ENCODE data around the gene WFIKKN1. TPM values are rescaled to one million over a fixed set of nuclear protein-coding genes. Genes with fewer than 3 reads are reported as not detected.

Gene WFIKKN1
- total RNA-seq, 2 donors from 2014 or later, result 7.7 to 11.6 TPM

DNA sequence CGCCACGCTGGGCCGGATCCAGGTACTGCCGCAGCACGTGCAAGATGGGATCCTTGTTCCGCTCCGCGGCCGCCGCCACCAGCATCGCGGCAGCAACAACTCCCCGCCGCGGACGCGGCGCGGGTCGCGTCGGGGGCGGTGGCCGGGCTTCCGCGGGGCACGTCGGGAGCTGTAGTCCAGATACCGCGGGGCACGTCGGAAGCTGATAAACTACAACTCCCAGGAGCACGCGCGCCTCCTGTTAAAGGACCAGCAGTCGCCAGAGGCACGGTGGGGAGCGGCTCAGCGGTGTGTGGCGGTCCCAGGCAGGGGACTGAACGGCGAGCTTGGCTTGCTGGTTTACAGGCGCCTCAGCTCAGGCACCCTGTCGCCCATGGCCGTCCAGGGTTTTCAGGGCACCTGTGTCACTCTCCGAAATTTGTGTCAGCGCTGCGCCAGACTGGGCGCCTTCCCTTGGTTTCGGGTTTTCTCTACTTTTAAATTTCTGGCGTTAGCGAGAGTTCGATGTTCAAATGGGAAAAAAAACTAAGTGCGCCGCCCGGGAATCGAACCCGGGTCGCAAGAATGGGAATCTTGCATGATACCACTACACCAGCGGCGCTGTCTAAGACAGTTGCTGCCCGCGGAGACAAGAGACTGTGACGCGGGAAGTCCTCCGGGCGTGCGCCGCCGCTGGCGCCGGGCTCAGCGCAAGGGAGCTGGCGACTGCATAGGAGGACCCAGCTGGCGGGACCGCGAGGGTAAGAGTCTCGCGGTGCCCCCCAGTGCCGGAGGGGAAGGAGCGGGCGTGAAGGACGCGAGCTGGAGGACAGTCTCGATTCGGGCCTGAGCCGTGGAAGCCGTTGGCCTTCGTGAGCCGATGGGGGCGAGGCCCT lies 5.7 kb downstream of the WFIKKN1 start, which contains the start of gene METTL26:
TSS of gene METTL26 (minus strand) at position 100 of the 875 bp plus-strand sequence. CDS start at position 85, 15 bp downstream.
- Mint-ChIP-seq H3K4me3 (peak within 1 kb of the TSS; percentile 82), H3K27me3 (ENCODE audit: insufficient read depth) (no peaks in the 10 kb centered on the region), H3K9me3 (no peaks in the 10 kb centered on the region), H3K4me1 (no peaks in the 10 kb centered on the region), H3K36me3 (ENCODE audit: low read depth) (no peaks in the 10 kb centered on the region), H3K27ac (peak within 1 kb of the TSS; percentile 96)
- no peaks in the 10 kb centered on the region for H3K9me3 ChIP-seq (ENCODE audit: control insufficient read depth, low read length)
- no peaks in the 10 kb centered on the region for H3K4me1 ChIP-seq (ENCODE audit: control insufficient read depth, insufficient read depth, low read length)
- peak within 1 kb of the TSS; percentile 28 for H3K9ac ChIP-seq (ENCODE audit: extremely low read depth, low read length, poor library complexity, severe bottlenecking)
- no peaks in the 10 kb centered on the region for H3K27me3 ChIP-seq (ENCODE audit: control insufficient read depth, insufficient read depth, low read length, poor library complexity, severe bottlenecking)
- TF ChIP-seq, protein P1, sequence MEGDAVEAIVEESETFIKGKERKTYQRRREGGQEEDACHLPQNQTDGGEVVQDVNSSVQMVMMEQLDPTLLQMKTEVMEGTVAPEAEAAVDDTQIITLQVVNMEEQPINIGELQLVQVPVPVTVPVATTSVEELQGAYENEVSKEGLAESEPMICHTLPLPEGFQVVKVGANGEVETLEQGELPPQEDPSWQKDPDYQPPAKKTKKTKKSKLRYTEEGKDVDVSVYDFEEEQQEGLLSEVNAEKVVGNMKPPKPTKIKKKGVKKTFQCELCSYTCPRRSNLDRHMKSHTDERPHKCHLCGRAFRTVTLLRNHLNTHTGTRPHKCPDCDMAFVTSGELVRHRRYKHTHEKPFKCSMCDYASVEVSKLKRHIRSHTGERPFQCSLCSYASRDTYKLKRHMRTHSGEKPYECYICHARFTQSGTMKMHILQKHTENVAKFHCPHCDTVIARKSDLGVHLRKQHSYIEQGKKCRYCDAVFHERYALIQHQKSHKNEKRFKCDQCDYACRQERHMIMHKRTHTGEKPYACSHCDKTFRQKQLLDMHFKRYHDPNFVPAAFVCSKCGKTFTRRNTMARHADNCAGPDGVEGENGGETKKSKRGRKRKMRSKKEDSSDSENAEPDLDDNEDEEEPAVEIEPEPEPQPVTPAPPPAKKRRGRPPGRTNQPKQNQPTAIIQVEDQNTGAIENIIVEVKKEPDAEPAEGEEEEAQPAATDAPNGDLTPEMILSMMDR (conservative IDR thresholded peaks at IDR 0.05), result peak; percentile 12
- 0% methylated on average over 35 to 91 of the region's 91 CpGs for WGBS, 2 experiments (ENCODE audit: insufficient coverage in 1 of 2, insufficient read length in 1 of 2)
- peak within 1 kb of the TSS; percentile 84 for H3K4me3 ChIP-seq (ENCODE audit: low read length)
- DNase-seq, result peak; percentile 98
- H3K36me3 ChIP-seq (ENCODE audit: control insufficient read depth, insufficient read depth, low read length), result no peaks in the 10 kb centered on the region
- H3K27ac ChIP-seq (ENCODE audit: low read depth, low read length), result peak within 1 kb of the TSS; percentile 27

DNA sequence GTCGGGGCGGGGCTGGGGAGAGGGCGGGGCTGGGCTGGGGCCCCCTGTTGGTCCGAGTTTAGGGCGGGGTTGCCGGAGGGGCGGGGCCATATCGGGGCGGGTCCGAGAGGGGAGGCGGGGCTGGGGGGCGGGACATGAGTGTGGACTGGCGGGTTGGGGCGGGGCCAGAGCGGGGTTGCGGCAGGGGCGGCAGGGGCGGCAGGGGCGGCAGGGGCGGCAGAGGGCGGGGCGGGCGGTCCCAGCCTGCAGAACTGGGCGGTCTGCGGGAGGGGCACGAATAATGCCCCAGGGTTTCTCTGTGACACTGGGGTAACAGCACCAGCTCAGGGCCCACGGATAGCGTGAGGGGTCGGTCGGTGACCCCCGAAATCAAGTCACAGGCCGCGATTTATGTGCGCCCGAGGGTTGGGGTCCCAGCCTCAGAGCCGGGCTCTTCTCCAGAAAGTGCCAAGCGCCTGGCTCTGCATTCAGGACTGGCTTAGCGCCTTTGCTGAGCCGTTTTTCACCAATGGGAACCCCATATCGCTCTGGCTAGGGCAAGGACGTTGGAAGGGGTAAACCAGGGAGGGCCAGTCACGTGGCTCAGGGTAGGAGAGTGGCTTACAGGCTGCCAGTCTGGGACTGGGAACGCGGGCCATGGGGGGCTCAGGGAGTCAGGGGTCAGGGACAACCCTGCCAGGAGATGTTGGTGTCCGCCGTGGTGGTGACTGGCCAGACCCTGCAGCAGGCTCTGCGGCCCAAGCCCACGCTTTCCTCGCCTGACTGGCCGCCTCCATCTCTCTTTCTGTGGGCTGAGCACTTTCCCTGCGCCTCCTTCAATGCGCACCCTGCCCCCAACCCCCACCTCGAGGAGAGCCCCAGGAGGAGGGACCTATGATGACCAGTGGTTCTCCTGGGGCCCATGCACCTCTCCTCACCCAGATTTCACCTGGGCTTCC lies 6.6 kb downstream of the WFIKKN1 start:
- Histone ChIP-seq H3K36me3 (ENCODE audit: control insufficient read depth, insufficient read depth, low read length) (no peaks in the 10 kb centered on the region), H3K4me1 (ENCODE audit: control insufficient read depth, insufficient read depth, low read length) (no peaks in the 10 kb centered on the region), H3K27ac (ENCODE audit: low read depth, low read length) (peak overlapping the region; percentile 27), H3K27me3 (ENCODE audit: control insufficient read depth, insufficient read depth, low read length, poor library complexity, severe bottlenecking) (no peaks in the 10 kb centered on the region), H3K4me3 (ENCODE audit: low read length) (peak overlapping the region; percentile 84), H3K9ac (ENCODE audit: extremely low read depth, low read length, poor library complexity, severe bottlenecking) (no peak overlapping the region), H3K9me3 (ENCODE audit: control insufficient read depth, low read length) (no peaks in the 10 kb centered on the region)
- Mint-ChIP-seq H3K27me3 (ENCODE audit: insufficient read depth) (no peaks in the 10 kb centered on the region), H3K36me3 (ENCODE audit: low read depth) (no peaks in the 10 kb centered on the region), H3K27ac (peak overlapping the region; percentile 96), H3K9me3 (no peaks in the 10 kb centered on the region), H3K4me1 (no peaks in the 10 kb centered on the region), H3K4me3 (peak overlapping the region; percentile 82)
- 29 to 53% methylated on average over 20 to 52 of the region's 53 CpGs for WGBS, 2 experiments (ENCODE audit: insufficient coverage in 1 of 2, insufficient read length in 1 of 2)
- DNase-seq, result peak; percentile 97
- TF ChIP-seq, protein P1 (conservative IDR thresholded peaks at IDR 0.05), result no peak

DNA sequence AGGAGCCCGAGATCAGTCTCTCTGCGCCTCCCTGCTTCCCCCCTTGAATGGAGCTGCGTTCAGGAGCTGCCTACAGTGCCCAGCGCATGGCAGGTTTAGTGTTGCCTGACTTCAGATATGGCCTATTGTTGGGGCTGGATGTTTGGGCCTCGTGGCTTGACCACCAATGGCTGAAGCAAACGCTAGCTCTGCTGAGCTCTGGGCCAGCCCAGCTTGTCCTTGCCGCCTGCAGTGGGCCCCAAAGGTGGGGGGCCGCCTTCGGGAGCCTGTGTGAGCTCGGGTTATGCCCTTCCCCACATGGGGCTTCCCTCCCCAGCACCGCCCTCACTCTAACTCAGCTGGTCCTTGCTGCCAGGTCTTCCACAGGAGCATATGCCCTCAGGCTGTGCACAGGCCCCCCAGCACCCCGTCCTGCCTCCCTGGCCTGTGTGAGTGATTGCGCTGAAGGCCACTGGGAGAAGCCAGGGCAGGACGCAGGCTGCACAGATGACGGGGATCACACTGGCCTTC lies 7.3 kb downstream of the WFIKKN1 start:
- H3K4me3 ChIP-seq (ENCODE audit: low read length), result no peak overlapping the region
- WGBS, 2 experiments (ENCODE audit: insufficient coverage in 1 of 2, insufficient read length in 1 of 2), result 88 to 89% methylated on average over 5 to 15 of the region's 15 CpGs
- H3K27me3 Mint-ChIP-seq (ENCODE audit: insufficient read depth), result no peaks in the 10 kb centered on the region
- no peaks in the 10 kb centered on the region for H3K9me3 ChIP-seq (ENCODE audit: control insufficient read depth, low read length)
- TF ChIP-seq, protein P1 (conservative IDR thresholded peaks at IDR 0.05), result no peak
- no peak overlapping the region for H3K9ac ChIP-seq (ENCODE audit: extremely low read depth, low read length, poor library complexity, severe bottlenecking)
- no peaks in the 10 kb centered on the region for H3K4me1 Mint-ChIP-seq
- no peaks in the 10 kb centered on the region for H3K4me1 ChIP-seq (ENCODE audit: control insufficient read depth, insufficient read depth, low read length)
- no peak overlapping the region for H3K27ac Mint-ChIP-seq
- H3K9me3 Mint-ChIP-seq, result no peaks in the 10 kb centered on the region
- no peaks in the 10 kb centered on the region for H3K27me3 ChIP-seq (ENCODE audit: control insufficient read depth, insufficient read depth, low read length, poor library complexity, severe bottlenecking)
- no peak overlapping the region for H3K27ac ChIP-seq (ENCODE audit: low read depth, low read length)
- DNase-seq, result no peak
- no peaks in the 10 kb centered on the region for H3K36me3 Mint-ChIP-seq (ENCODE audit: low read depth)
- H3K36me3 ChIP-seq (ENCODE audit: control insufficient read depth, insufficient read depth, low read length), result no peaks in the 10 kb centered on the region
- peak overlapping the region; percentile 82 for H3K4me3 Mint-ChIP-seq
